GM18498 (cell line): ENCODE measurements around the gene GH1.
"Not testable (repeated sequence)": the region's sequence is repeated elsewhere in the genome, so short reads cannot be mapped to it uniquely, and the experiment has no call there.

Experiments
- ATAC-seq: cut with Tn5 transposase; IDR thresholded peaks from one replicate; pipeline ENCODE4 v1.9.1; 2021; ENCODE audit warnings: mild to moderate bottlenecking, moderate library complexity; ENCODE audit not compliant: unreplicated experiment

GH1 gene

DNA sequence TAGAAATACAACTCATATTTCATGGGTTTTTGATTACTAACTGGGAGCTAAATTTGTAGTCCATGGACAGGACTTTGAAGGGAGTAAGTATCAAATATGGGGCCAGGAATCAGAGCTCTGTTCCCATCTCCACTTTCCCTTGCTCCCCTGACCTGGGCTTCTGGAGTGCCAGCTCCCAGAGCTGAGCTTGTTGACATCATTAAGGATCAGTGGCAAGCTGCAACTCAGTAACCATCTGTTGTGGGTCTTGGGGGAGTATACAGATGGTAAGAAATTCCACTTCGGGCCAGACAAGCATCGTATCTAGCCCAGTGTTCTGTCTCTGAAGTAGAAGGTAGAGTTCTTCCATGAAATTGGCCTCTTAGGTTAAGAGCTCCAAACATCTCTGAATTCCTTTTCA lies 16.7 kb downstream of the GH1 start:
- ATAC-seq, result not testable (repeated sequence)

DNA sequence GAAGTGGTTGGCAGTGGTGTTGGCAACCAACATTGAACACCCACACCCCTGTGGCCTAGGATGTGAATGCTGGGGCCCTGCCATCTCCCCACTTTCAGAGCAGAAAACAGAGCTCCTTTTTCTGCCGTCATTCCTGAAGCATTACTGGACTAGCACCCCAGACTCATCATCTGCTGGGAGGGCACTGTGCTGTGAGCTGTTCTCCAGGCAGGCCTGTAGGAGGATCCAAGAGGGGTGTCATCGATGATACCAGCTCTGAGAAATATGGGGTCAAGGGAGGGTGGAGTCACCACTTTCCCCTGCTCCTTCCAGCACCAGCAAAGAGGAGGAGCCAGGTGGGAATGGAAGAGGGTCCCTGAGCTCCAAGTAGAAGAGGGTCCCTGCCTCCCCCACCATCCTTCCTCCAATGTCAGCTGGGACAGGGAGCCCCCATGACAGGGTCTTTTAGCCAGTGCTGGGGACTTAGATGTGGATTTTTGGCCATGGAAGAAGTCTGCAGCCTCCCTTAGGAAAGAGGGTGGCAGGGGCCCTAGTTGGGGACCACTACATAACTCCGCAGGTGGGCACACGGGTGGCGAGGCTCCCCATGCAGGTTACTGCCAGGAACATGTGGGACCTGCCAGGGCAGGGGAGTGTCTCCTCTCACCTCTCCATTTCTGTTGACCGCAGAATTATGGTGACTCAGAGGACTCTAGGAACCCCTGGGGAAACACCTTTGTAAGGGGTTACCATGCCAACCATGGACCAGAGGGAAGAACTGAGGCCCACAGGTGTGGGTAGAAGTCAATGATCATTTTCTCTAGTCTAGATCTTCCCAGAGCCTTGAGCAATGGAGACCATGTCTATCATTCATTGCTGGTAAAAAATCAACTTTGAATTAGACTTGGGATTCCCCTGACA lies 19.5 kb downstream of the GH1 start:
- ATAC-seq, result not testable (repeated sequence)

DNA sequence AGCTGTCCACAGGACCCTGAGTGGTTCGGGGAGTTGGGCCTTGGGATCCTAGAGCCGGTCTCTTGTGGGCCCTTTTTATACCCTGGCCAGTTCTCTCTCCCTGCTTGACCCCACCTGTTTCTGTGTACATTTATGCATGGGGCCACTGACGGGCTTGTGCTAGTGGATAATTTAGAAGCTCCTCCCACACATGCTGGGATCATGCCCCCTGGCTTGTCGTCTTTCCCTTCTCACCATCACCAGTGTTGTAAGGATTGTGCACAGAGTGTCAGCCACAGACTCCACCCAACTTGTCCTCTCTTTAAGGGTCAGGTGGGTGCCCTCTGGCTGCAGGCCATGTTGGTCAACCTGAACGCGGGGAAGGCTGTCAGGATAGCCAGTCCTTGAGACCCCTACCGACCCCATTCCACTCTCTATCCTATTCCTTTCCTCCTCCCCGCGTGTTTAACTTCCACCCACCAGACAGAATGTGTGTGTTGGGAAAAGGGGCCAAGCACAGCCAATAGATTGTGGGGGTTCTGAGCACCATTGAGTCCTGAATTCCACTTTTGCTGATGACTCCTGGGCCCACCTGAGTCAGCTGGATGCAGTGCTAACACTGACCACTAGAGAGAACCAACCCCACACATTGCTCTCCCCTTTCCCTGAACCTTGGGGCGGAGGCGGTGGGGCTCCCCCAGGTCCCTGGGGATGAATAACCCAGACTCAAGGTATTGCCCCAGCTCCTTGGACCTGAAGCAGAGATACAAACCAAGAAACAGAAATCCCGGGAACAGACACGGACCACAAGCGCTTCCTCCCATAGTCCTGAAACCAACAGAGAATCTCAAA lies 21.9 kb downstream of the GH1 start, which contains the start of gene CSH1:
Gene CSH1 (minus strand): TSS at position 51 of the 831 bp plus-strand sequence. CDS start 63 bp downstream, outside the sequence.
- ATAC-seq, result not testable (repeated sequence)

GRCh38 chr17:63894821-63895220 lies 23.8 kb downstream of the GH1 start:
- not testable (repeated sequence) for ATAC-seq

GRCh38 chr17:63894021-63894420 lies 24.6 kb downstream of the GH1 start:
- not testable (repeated sequence) for ATAC-seq

- not testable (repeated sequence) for ATAC-seq
These were observed 26.2 kb downstream of the GH1 start for GRCh38 chr17:63892316-63893037.

- not testable (repeated sequence) for ATAC-seq
These were observed 29.4 kb downstream of the GH1 start for GRCh38 chr17:63889026-63889848.

GRCh38 chr17:63885119-63885518 lies 33.5 kb downstream of the GH1 start:
- not testable (repeated sequence) for ATAC-seq

DNA sequence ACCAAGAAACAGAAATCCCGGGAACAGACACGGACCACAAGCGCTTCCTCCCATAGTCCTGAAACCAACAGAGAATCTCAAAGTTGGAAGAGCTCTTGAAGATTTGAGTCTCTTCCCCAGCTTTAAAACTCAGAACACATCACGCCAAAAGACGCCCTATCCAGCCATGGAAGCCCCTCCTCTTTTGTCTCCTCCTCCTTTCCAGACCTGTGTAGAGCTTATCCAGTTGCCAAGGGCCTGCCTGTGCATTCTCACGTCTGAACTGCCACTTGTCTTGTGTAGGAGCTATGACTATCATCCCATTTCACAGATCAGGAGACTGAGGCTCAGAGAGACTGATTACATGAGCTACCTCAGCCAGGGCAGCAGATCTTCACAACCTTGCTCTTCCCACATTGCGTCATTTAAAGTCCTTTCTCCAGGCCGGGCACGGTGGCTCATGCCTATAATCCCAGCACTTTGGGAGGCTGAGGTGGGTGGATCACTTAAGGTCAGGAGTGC lies 36.0 kb downstream of the GH1 start:
- ATAC-seq, result not testable (repeated sequence)

DNA sequence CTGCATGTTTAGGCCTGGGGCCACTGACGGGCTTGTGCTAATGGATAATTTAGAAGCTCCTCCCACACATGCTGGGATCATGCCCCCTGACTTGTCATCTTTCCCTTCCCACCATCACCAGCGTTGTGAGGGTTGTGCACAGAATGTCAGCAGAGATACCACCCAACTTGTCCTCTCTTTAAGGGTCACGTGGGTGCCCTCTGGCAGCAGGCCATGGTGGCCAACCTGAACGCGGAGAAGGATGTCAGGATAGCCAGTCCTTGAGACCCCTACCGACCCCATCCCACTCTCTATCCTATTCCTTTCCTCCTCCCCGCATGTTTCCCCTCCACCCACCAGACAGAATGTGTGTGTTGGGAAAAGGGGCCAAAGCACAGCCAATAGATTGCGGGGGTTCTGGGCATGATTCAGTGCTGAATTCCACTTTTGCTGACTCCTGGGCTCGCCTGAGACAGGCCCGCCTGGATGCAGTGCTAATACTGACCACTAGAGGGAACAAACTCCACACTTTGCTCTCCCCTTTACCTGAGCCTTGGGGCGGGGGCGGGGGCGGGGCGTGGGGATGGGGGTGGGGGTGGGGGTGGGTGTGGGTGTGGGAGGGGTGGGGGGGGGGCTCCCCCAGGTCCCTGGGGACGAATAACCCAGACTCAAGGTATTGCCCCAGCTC lies 36.6 kb downstream of the GH1 start, which contains the start of gene GH2:
Gene GH2 (minus strand): TSS at position 10 of the 667 bp plus-strand sequence. CDS start 143 bp downstream, outside the sequence.
- no peak for ATAC-seq

GRCh38 chr17:63881337-63881736 lies 37.3 kb downstream of the GH1 start:
- not testable (repeated sequence) for ATAC-seq

DNA sequence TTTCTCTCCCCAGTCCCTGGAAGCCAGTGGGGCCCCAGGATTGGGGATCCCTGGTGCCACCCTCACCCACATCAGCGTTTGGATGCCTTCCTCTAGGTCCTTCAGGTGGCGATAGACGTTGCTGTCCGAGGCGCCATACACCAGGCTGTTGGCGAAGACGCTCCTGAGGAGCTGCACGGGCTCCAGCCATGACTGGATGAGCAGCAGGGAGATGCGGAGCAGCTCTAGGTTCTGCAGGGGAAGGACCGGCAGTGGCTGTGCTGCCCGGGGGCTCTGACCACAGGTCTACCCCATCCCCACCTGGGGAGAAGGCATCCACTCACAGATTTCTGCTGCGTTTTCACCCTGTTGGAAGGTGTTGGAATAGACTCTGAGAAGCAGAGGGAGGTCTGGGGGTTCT lies 37.9 kb downstream of the GH1 start:
- ATAC-seq, result no peak

DNA sequence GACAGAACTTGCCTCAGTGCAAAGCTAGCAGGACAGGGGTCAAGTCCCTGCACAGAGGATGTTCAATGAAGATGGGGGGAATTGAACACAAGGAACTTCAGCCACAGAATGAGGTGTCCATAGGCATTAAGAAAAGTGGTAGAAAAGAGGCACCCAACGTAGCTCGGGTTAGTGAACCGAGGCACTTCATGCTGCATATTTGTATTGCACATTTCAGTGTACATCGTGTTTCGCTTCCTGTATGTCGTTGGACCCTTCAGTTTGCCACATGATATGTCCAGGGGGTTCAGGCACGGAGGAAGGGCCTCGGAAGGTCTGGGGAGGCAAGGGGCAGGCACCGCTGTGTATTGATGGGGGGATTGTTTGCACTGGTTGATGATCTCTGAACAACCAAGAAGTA lies 40.2 kb downstream of the GH1 start:
- not testable (repeated sequence) for ATAC-seq

DNA sequence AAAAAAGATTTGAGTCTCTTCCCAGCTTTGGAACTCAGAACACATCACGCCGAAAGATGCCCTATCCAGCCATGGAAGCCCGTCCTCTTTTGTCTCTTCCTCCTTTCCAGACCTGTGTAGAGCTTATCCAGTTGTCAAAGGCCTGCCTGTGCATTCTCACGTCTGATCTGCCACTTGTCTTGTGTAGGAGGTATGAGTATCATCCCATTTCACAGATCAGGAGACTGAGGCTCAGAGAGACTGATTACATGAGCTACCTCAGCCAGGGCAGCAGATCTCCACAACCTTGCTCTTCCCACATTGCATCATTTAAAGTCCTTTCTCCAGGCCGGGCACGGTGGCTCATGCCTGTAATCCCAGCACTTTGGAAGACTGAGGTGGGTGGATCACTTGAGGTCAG lies 43.9 kb downstream of the GH1 start:
- not testable (repeated sequence) for ATAC-seq

GRCh38 chr17:63874061-63874626 lies 44.5 kb downstream of the GH1 start:
- not testable (repeated sequence) for ATAC-seq

GRCh38 chr17:63873577-63873976 lies 45.1 kb downstream of the GH1 start, which contains the start of gene CSH2:
CSH2 (minus strand) TSS chr17:63873677; CDS start chr17:63873614, 63 bp downstream.
- not testable (repeated sequence) for ATAC-seq

- not testable (repeated sequence) for ATAC-seq
These were observed 46.8 kb downstream of the GH1 start for GRCh38 chr17:63871646-63872365.

GRCh38 chr17:63870292-63870665 lies 48.4 kb downstream of the GH1 start:
- ATAC-seq, result not testable (repeated sequence)
